GM12801 (cell line): Measurements from ENCODE around the gene TKFC.

Source experiments
- TF ChIP-seq, protein P1 (sequence below): IDR thresholded peaks from one replicate; pipeline ENCODE4 v1.5.1; 2011; ENCODE audit warnings: control low read depth; ENCODE audit not compliant: insufficient read length; ENCODE audit errors: extremely low read depth

TKFC gene

DNA sequence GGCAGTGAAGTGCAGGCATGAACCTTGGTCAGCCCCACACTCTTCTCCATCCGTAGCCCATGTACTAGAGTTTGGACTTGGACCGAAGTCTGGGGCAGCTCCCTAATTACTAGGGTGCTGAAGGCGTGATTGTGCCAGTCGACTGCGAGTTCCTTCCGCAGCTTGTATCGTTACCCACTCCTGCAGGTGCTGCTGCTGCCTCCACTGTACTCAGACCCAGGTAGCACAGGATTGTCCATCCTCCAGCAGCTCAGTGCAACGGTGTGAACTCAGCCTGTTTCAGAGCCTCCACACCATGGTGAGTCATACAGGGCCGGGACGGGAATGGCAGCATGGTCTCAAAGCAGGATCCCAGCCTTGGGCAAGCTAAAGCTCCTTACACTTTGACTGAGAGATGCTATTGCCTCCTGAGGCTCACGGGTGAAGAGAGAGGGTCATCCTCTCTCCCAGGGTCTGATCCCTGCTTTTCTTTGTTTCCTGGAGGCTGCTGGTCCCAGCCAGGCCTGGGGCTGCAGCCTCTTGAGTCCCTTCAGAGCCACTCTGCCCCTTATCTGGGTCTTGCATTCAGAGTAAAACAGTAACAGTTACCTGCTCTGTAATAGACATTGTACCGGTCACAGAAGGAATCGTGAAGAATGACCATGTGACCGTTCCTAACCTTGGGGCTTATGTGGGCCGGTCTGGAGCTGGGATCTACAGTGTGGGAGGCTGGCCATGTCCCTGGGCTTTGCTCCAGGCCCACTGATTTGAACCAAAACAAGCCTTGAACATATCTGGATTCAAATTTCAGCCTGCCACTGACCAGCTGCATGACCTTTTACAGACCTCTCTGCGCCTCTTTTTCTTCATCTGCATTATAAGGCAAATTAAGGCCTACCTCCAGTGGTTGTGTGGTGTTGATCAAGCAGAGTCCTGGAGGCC is 1.7 kb downstream of the TKFC start:
- TF ChIP-seq, protein P1, sequence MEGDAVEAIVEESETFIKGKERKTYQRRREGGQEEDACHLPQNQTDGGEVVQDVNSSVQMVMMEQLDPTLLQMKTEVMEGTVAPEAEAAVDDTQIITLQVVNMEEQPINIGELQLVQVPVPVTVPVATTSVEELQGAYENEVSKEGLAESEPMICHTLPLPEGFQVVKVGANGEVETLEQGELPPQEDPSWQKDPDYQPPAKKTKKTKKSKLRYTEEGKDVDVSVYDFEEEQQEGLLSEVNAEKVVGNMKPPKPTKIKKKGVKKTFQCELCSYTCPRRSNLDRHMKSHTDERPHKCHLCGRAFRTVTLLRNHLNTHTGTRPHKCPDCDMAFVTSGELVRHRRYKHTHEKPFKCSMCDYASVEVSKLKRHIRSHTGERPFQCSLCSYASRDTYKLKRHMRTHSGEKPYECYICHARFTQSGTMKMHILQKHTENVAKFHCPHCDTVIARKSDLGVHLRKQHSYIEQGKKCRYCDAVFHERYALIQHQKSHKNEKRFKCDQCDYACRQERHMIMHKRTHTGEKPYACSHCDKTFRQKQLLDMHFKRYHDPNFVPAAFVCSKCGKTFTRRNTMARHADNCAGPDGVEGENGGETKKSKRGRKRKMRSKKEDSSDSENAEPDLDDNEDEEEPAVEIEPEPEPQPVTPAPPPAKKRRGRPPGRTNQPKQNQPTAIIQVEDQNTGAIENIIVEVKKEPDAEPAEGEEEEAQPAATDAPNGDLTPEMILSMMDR, result no peak

DNA sequence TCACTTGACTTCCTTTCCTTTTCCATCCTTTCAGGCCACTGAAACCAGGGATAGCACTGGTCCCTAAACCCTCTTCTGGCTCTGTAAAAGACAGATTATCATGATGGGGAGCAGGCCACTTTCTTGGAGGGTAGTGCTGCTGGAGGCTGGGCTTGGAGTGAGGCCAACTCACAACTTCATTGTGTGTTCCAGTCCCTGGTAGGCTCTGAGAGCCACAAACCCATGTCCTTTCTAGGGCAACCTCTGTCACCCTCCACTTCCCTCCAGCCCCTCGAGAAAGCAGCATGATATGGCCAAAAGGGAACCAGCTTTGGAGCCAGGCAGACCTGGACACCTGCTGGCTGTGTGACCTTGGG is 2.3 kb downstream of the TKFC start:
- TF ChIP-seq, protein P1, result no peak

DNA sequence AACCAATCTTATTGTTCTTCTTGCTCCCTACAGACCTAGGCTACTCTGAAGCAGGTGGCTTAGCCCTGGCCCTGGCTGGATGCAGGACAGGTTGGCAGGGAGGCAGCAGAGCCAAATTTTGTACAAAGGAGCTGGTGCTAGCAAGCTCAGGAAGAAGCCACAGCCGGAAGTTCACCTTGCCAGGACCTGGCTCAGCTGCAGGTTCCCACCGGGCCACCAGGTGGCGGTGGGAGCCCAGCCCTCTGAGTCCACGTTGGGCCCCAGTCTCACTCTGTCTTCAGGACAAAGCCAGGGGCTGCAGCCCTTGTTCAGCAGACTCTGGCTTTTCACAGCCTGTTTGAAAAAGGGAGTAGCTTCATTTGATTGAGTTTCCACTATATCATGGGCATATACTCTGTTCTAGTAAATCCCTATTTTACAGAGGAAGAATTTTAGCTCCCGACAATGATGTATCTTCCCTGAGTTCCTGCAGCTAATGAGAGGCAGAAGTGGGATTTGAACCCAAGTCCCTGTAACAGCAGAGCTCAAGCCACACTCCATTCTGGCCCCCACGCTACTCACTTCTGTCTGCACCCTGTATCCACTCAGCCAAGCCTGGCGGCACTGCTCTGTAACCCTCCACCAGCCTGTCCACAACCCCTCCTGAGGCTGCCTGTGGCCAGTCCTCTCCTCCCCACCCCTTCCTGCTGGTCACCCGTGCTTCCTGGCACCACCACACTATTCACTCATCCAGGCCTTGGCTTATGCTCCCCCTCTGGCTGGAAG is 3.3 kb downstream of the TKFC start:
- TF ChIP-seq, protein P1, result peak; percentile 85

DNA sequence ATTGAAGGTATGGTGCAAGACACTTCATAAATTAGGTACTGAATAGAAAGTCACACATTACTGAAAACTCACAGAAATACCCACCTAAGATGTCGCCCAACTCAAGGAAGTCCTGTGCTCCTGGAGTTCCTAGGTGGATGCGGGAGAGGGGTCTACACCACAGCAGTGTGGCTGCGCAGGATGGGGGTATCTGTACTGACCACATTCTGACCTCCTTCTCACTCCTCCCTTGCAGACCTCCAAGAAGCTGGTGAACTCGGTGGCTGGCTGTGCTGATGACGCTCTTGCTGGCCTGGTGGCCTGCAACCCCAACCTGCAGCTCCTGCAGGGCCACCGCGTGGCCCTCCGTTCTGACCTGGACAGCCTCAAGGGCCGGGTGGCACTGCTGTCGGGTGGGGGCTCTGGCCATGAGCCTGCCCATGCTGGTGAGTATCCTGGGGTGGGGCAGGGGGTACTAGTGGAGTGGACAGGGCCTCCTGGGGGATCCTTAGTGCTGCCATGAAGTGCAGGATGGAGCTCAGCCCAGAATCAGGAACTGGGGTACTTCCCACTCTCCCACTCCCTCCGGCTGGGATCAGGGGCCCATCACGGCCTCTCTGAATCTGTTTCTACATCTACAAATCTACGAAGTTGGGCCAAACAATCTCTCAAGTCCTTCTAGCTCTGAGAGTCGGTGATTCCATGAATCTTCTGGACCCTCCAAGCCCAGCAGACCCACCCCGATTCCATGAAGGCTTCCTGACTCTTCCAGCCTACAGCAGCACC is 4.9 kb downstream of the TKFC start:
- TF ChIP-seq, protein P1, result no peak

DNA sequence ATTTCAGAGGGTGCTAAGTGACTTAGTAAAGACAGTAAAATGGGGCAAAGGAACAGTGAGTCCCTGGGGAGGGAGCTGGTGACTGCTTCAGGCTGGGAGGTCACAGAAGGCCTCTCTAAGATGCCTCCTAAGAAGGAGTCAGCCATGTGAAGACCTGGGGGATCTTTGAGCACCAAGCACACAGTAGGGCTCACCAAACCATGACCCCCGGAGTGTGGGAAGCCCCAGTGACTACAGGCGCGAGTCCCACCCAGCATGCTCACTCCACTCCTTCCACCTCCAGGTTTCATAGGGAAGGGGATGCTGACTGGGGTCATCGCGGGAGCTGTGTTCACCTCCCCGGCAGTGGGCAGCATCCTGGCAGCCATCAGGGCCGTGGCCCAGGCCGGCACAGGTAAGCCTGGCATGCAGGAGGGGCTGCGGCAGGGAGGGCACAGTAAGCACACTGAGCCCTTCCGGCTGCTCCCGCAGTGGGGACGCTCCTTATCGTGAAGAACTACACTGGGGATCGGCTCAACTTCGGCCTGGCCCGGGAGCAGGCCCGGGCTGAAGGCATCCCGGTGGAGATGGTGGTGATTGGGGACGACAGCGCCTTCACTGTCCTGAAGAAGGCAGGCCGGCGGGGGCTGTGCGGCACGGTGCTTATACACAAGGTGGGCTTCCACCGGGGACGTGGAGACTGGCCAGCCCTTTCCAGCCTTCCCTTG is 5.9 kb downstream of the TKFC start:
- TF ChIP-seq, protein P1, result no peak

DNA sequence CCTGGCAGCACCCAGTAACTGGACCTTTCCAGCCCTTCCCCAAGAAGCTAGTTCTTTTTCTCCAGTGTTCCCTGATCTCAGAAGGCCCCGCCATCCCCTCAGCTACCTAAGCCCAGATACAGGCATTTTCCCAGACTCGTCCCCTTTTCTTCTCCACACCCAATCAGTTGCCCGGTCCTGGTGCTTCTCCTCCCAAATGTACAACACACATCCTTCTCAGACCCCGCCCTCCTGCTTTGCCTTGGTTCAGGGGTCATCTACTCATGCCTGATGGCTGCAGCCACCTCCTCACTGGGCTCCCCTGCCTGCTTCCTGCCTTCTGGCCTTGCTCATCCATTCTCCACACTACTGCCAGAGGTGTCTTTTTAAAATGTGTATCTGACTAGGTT is 6.5 kb downstream of the TKFC start:
- TF ChIP-seq, protein P1, result no peak

DNA sequence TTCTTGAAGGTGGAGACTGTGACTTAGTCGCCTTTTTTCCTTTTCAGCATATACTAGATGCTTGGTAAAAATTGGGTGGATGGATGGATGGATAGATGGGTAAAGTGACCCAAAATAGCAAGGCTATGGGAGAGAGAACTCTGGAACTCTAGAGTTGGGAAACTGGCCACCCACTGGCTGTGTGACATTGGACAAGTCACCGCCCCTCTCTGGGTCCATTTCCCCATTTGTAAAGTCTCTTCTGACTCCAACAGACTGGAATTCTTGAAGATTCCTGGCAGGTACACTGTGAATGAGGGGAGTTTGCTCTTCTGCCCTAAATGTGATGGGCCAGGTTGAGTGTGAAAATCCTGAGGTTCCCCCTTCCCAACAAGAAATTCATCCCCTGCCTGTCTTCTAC is 8.0 kb downstream of the TKFC start:
- TF ChIP-seq, protein P1, result no peak
